Mesodermal cell (in vitro differentiated cells): ENCODE results near the gene DOCK4.

Source experiments
- H3K27ac ChIP-seq: 2 replicates; pipeline ENCODE4 v1.7.0; 2013; ENCODE audit warnings: mild to moderate bottlenecking, low read depth, low read length, moderate library complexity; ENCODE audit not compliant: severe bottlenecking
- H3K36me3 ChIP-seq: 2 replicates; pipeline ENCODE4 v1.7.1; 2013; ENCODE audit warnings: mild to moderate bottlenecking, low read length, moderate library complexity; ENCODE audit not compliant: control insufficient read depth, insufficient read depth
- H3K4me1 ChIP-seq: one replicate; pipeline ENCODE4 v1.7.1; 2013; ENCODE audit warnings: mild to moderate bottlenecking, low read length; ENCODE audit not compliant: insufficient read depth, control insufficient read depth, poor library complexity, severe bottlenecking
- H3K4me3 ChIP-seq: 2 replicates; pipeline ENCODE4 v1.7.0; 2013; ENCODE audit warnings: low read length, control low read depth, mild to moderate bottlenecking; ENCODE audit not compliant: insufficient read depth, poor library complexity, severe bottlenecking; ENCODE audit errors: extremely low read depth
- H3K9me3 ChIP-seq: 2 replicates; pipeline ENCODE4 v1.7.1; 2013; ENCODE audit warnings: mild to moderate bottlenecking, low read length, moderate library complexity; ENCODE audit not compliant: control insufficient read depth
- WGBS, 2 experiments: methylation state at CpG; one replicate each; pipeline ENCODE4 v1.1.5; 2013; ENCODE audit warnings: missing lambda C conversion rate in 2 of 2; ENCODE audit not compliant: insufficient coverage in 2 of 2; 5-methylcytosine and 5-hydroxymethylcytosine counted together

DOCK4 gene

GRCh38 chr7:112238330-112238729, 32.1 kb upstream of the DOCK4 start:
- Histone ChIP-seq H3K27ac (no peak overlapping the region), H3K4me1 (no peaks in the 10 kb centered on the region), H3K36me3 (no peaks in the 10 kb centered on the region), H3K9me3 (no peaks in the 10 kb centered on the region), H3K4me3 (no peak overlapping the region)
- WGBS, 2 experiments = no CpG with 5 or more reads among the region's 3 CpGs

- WGBS, 2 experiments = 100% methylated on average over 1 of the region's 2 CpGs; no CpG with 5 or more reads in 1 of the 2 experiments
- Histone ChIP-seq H3K4me3 (no peak overlapping the region), H3K36me3 (no peaks in the 10 kb centered on the region), H3K27ac (no peak overlapping the region), H3K9me3 (no peaks in the 10 kb centered on the region), H3K4me1 (no peaks in the 10 kb centered on the region)
Measured at GRCh38 chr7:112236597-112236996, 30.4 kb upstream of the DOCK4 start.

- Histone ChIP-seq H3K27ac (no peak overlapping the region), H3K4me1 (no peaks in the 10 kb centered on the region), H3K9me3 (no peaks in the 10 kb centered on the region), H3K4me3 (no peak overlapping the region), H3K36me3 (no peaks in the 10 kb centered on the region)
- WGBS, 2 experiments = 100% methylated on average over 1 of the region's 1 CpG
Measured at GRCh38 chr7:112234147-112234546, 27.9 kb upstream of the DOCK4 start.

- Histone ChIP-seq H3K27ac (no peak overlapping the region), H3K4me1 (no peaks in the 10 kb centered on the region), H3K9me3 (no peaks in the 10 kb centered on the region), H3K36me3 (no peaks in the 10 kb centered on the region), H3K4me3 (no peak overlapping the region)
- 92 to 97% methylated on average over 2 to 3 of the region's 3 CpGs for WGBS, 2 experiments
Measured at GRCh38 chr7:112233048-112233697, 27.0 kb upstream of the DOCK4 start.

GRCh38 chr7:112232212-112232978, 26.2 kb upstream of the DOCK4 start:
- no peak overlapping the region for H3K27ac ChIP-seq
- 90 to 92% methylated on average over 2 of the region's 4 CpGs for WGBS, 2 experiments

GRCh38 chr7:112228632-112229031, 22.4 kb upstream of the DOCK4 start:
- H3K27ac ChIP-seq = no peak overlapping the region
- no peaks in the 10 kb centered on the region for H3K9me3 ChIP-seq
- H3K4me1 ChIP-seq = no peaks in the 10 kb centered on the region
- WGBS, 2 experiments = 100% methylated on average over 1 of the region's 2 CpGs; no CpG with 5 or more reads in 1 of the 2 experiments
- H3K36me3 ChIP-seq = no peaks in the 10 kb centered on the region
- no peak overlapping the region for H3K4me3 ChIP-seq

More at GRCh38 chr7:112232212-112232978, 26.2 kb upstream of the DOCK4 start:
- no peaks in the 10 kb centered on the region for H3K36me3 ChIP-seq
- H3K4me3 ChIP-seq = no peak overlapping the region
- no peaks in the 10 kb centered on the region for H3K9me3 ChIP-seq
- no peaks in the 10 kb centered on the region for H3K4me1 ChIP-seq

- Histone ChIP-seq H3K9me3 (no peaks in the 10 kb centered on the region), H3K4me3 (no peak overlapping the region), H3K4me1 (no peaks in the 10 kb centered on the region), H3K36me3 (no peaks in the 10 kb centered on the region), H3K27ac (no peak overlapping the region)
- WGBS, 2 experiments = no CpG with 5 or more reads among the region's 4 CpGs
Measured at GRCh38 chr7:112226701-112227276, 20.6 kb upstream of the DOCK4 start.

- H3K4me1 ChIP-seq = no peaks in the 10 kb centered on the region
- H3K4me3 ChIP-seq = no peak overlapping the region
- H3K27ac ChIP-seq = no peak overlapping the region
- H3K9me3 ChIP-seq = no peaks in the 10 kb centered on the region
- H3K36me3 ChIP-seq = peaks cover 5% of the 10 kb centered on the region
Measured at GRCh38 chr7:112225006-112225405, 18.8 kb upstream of the DOCK4 start.

- Histone ChIP-seq H3K9me3 (no peaks in the 10 kb centered on the region), H3K27ac (no peak overlapping the region), H3K4me1 (no peaks in the 10 kb centered on the region), H3K36me3 (peaks cover 5% of the 10 kb centered on the region), H3K4me3 (no peak overlapping the region)
- 100% methylated on average over 2 of the region's 2 CpGs; no CpG with 5 or more reads in 1 of the 2 experiments for WGBS, 2 experiments
Measured at GRCh38 chr7:112224186-112224585, 18.0 kb upstream of the DOCK4 start.

- no peak overlapping the region for H3K4me3 ChIP-seq
- WGBS, 2 experiments = 95 to 100% methylated on average over 2 of the region's 3 CpGs
- H3K27ac ChIP-seq = no peak overlapping the region
- H3K36me3 ChIP-seq = peaks cover 5% of the 10 kb centered on the region
- no peaks in the 10 kb centered on the region for H3K4me1 ChIP-seq
- no peaks in the 10 kb centered on the region for H3K9me3 ChIP-seq
Measured at GRCh38 chr7:112223310-112223709, 17.1 kb upstream of the DOCK4 start.
